TTC549 (cell line): ENCODE data around the gene FAM174C.

Experiments
- FAIRE-seq: peaks from 2 replicates; lab custom pipeline; 2012; peaks lifted over from hg19 to GRCh38; lab: Jason Lieb, UNC

FAM174C gene

DNA sequence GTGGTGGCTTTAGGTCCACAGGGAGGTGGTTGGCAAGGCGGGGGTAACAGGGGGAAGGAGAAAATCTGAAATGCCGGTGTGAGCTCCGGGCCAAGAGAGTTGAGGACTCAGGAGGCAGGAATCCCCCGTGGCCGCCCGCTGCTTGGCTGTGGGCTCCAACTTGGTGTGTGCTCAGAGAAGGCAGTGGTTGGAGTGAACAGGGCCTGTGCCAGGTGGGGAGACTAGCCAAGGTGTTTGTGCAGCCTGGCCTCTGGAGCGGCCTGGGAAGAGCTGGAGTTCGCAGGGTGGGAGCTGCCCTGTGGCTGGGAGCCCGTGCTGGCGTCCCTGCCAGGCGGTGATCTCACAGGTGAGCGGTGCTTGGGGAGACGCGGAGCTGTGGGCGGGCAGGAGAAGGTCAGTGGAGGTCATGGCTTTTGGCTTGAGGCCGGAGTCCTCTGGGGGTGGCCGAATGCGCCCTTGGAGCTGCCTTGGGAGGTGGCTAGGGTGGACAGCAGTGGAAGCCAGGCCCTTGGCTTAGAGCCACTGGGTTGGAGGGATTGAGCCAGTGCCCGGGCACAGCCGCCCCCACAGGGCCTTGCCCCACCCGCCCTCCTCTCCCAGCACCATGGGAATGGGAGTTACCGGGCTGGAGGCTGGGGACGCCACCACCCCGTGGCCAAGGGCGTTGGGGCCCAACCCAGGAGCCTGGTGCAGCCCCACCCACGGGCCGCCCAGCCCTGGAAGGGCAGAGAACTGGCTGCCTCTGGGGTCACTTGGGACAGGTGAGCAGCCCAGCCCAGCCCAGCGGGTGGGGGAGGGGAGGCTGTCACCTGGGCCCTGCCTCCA lies 13.3 kb upstream of the FAM174C start:
- no peak for FAIRE-seq

DNA sequence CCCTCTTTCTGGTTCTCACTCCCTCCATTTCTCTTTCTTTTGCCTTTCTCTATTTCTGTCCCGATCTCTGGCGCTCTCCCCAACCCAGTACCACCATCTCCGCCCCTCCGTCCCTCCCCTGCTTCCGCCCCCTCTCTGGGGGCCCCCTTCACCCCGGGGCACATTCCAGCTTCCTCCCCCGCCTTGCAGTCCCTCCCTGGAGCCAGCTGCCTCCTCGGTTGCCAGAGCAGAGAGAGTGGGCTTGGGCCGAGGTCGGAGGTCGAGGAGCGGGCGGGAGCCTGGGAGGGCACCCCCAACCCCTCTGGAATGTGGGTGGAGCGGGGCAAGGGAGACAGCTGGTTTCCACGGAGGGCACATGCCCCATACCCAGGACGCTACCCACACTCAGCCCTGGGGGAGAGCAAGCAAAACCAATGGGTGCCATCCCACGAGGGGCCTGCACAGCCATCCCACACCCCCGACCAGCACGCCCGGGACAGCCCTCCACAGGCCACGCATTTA lies 12.7 kb upstream of the FAM174C start:
- FAIRE-seq = no peak

DNA sequence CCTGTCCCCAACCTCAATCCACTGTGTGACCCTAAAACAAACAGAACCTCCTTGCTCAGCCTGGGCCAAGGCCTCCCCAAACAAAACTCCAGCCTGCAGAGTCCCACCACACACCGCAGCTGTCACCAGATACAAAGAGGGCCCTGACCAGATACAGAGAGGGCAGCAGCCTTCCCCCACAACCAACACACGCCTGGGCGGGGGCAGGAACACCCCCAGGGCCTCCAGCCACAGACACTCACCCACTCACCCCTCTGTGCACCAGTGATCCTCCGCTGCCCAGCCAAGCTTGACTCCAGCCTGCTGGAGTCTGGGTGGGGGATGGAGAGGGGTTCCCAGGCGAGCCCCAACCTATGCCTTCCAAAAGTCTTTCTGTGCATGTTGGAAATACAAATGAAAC lies 12.1 kb upstream of the FAM174C start:
- no peak for FAIRE-seq

DNA sequence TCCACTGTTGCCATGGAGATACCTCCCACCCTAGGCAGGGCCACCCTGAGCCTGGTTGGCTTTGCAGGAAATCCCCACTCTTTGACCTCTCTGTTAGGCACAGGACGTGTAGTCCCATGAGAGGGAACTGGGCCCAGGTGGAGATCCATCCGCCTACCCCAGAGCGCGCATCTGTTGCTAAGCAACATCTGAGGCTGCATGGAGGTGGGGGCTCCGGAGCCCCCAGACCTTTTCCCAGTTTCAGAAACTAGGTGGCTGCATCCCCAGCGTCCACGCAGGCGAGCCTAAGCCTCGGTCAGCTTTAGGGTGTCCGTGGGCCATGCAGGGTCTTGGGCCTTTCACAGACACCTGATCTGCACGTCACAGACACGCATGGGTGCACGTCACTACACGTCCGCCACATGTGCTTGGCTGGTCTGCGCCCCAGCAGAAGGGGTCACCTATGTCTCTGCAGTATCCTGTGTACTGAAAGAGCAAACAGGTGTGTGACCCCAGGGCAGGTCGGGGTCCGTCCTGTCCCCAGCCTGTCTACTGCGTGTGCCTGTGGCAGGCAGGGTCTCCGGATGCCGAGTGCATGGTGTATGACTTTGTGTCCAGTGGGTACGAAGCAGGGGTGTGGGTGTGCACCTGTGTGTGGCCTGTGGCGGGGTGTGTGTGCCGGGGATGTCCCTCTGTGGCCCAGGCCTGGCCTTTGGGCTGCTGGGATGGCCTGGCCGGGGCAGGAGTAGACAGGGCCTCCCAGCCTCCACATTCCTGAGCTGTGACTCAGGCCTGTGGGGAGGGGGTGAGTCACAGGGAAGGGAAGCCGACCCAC lies 10.3 kb upstream of the FAM174C start:
- FAIRE-seq = no peak

DNA sequence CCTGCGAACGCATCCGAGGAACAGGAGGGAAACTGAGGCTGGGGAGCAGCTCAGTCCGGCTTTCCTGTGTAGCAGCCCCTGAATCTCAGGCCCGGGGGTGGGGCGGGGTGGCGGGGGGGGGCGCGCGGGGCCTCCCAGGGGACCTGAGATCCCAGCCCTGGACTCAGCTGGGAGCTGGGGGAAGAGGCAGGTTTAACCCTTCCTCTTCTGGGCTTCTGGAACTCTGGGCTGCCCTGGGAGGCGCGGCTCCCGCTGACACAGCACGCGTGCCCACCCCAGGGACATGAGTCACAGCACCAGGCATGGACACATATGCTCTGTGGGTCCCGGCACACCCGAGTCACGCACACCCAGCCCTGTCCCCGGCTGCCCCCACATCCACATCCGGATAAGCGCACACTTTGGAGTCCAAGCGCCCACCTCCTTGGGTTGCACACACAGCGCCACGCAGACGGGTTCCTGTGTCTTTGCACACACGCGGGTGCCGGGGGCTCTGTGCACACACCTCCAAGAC lies 9.7 kb upstream of the FAM174C start:
- no peak for FAIRE-seq

DNA sequence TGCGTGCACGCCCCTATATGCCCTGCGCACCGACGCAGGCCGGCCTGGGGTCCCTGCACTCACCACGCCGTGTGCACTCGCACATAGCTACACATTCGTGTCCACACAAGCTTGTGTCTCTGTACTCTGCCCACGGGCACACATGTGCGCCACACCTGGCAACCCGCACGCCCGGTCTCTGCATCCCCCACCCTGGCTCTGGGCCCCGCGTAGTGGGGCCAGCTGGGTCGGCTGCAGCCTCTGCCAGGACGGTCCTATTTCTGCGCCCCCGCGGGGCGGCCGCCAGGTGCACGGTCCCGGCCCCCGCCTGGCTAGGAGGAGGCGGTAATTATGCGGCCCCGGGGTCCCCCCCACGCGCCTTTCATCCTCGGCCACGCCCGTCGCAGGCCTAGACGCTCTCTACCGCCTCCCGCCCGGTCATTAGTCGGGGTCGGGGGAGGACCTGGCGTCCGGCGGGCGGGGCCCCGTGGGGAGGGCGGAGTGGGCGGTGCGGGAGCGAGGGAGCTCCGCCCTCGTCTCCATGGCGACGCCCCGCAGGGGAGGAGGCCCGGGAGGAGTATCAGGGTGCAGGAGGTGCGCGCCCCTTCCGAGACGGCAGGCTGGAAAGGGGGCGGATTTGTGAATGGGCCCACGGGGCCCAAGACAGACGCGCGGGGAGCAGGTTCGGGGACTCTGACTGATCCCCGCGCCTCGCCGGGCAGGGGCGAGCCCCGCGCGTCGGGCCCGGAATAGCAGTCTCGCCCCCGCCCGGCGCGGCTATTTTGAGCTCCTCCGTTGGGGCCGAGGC lies 9.0 kb upstream of the FAM174C start:
- FAIRE-seq = no peak

DNA sequence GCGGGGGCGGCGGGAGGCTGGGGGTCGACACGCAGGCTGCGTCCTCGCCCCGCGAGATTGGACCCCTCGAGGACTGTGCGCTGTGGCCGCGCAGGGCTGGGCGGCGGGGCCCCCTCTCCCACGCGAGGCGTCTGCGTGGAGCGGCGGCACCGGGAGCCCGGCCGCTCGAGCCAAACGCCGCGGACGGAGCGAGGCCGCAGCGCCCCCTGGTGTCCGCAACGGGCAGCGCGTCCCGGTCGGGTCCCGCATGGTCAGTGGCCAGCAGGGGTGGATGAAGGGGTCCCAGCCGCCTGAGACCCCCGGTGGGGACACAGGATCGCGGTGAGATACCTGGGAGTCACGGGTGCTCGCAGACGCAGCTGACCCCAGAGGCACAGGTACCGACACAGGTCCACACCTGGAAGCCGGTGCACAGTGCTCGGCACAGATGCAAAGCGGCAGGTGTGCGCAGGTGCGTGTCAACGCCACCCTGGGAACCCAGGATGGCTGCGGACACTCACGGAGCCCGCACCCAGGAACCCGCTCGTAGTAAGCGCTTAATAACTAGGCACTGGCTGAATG lies 8.3 kb upstream of the FAM174C start:
- FAIRE-seq = no peak

DNA sequence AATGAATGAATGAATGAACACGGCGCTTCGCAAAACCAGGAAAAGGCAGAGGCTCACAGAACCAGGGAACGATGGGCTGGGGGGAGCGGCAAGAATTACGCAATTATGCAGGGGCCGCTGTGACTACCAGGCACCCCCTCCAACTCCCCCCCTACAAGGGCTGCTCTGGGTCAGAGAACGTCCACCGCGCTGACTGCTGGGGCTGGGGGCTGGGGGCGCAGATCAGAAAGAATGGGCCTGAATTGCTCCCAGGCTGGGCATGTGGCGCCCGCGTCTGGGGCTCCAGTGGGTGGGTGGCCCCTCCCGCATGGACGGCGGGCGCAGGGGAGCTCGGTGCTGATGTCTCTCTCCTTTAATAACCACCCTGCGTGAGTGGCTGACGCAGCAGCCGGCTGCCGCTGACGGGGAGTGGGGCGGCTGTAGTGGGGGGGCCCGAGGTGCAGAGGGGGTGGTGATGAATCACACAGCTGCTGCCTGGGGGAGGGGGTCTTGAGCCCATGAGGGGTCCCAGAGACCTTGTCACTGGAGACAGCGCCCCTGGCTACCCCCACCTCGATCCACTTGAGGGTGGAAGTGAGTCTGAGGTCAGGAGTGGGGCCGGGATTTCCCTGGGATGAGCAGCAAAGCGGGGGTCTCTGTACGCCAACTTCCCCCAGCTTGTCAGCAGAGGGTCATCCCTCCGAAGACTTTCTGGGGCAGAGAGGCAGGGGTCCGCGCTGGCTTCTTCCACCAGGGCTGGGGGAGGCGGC lies 7.7 kb upstream of the FAM174C start:
- FAIRE-seq = no peak

DNA sequence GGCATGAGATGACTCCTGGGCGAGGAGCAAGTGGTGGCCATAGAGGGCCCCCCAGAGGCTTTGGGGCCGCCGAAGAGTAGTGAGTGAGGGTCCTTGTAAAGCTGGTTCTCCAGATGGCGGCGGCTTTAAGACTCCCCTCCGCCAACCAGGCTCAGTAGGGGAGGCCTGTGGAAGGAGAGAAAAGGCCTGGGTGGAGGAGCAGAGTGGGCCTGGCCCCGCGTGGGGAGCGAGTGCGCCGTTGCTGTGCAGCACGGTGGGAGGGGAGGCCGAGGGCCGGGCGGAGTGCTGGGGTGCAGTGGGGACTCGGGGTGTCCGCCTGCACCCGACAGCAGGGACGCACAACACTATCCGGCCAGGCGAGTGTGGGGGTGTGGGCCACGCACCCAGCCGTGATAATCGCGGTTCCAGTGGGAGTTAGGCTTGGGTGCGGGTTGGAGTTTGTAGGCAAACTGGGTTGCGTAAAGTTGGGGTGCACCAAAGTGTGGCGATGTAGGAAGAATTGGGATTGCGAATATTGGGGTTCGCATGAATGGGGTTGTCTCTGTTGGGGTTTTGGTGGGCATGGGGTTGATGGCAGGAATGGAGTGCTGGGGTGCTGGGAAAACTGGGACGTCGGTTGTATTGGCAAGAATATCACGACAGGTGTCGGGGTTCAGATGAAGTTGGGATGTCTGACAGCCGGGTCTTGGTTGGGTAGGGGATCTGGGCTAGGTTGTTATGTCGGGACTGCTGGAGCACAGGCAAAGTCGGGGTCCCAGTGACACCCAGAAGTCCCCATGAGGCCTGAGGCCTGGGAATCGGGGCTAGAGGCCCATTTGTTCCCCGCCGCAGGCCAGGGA lies 6.9 kb upstream of the FAM174C start:
- FAIRE-seq = no peak

DNA sequence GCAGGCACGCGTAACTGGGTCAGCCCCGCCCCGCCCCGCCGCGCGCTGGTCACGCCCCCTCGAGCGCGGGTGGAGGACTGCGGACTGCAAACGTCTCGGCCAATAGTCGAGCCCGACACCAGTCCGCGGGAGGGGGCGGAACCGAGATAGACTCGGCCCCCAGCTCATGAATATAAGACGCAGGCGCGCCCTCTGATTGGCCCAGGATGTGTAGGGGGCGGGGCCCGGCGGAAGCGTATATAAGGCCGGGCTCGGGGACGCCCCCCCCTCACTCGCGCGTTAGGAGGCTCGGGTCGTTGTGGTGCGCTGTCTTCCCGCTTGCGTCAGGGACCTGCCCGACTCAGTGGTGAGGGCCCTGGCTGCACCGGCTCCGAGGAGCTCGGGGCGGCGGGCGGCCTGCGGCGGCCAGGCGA lies 6.3 kb upstream of the FAM174C start, which contains the start of gene CIRBP:
Gene CIRBP (plus strand): TSS at position 268 of the 413 bp plus-strand sequence. CDS start 1,602 bp downstream, outside the sequence.
- FAIRE-seq = peak; percentile 80

DNA sequence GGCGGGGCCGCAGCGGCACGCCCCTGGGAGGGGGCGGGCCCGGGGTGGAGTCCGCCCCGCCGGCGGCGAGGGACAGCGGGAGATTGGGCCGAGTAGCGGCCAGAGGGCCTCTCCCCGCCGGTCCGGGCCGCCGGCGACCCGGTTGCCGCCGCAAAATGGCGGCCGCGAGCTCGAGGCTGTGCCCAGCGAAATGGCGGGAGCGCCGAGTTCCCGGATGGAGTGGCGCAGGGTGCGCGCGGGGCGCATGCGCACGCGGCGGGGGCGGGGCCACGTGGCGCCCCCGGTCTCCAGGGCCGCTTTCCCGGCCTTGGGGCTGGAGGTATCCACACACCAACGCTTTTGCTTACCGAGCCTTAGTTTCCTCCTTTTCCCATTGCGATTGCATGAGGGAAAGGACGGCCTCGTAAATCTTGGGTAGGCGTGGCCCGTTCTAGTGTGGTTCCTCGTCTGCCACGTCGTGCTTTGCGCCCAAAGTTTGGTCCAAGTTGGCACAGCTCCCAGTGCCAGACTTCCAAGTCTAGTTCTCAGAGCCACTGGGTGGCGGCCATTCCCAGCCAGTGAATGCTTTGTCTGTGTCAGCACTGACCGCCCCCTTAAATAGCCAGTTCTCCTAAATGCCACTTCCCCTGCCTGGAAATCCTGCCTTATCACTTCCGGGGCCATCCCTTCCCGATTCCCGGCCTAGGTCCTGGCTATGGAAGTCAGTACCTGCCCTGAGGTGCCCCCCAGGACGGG lies 5.7 kb upstream of the FAM174C start:
- no peak for FAIRE-seq

DNA sequence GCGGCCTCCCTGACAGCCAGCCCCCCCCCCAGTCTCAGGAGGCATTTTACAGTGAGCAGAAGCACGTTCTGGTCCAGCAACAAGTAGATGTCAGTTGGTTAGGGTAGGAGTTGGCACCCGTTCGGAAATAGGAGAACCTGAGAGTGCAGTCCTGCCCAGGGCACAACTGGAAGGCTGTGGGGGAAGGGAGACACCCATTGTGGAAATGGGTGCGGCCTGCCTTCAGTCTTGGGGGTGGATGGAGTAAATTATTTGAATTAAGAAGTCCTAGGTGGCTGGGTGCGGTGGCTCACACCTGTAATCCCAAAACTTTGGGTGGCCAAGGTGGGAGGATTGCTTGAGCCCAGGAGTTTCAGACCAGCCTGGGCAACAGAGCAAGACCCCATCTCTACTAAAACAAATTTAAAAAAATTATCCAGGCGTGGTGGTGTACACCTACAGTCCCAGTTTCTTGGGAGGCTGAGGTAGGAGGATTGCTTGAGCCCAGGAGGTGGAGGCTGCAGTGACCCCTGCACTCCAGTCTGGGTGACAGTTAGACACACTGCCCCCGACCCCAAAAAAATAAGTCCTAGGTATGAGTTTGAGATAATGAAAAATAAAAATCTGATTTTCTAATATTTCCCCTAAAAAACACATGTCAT lies 5.0 kb upstream of the FAM174C start:
- no peak for FAIRE-seq

DNA sequence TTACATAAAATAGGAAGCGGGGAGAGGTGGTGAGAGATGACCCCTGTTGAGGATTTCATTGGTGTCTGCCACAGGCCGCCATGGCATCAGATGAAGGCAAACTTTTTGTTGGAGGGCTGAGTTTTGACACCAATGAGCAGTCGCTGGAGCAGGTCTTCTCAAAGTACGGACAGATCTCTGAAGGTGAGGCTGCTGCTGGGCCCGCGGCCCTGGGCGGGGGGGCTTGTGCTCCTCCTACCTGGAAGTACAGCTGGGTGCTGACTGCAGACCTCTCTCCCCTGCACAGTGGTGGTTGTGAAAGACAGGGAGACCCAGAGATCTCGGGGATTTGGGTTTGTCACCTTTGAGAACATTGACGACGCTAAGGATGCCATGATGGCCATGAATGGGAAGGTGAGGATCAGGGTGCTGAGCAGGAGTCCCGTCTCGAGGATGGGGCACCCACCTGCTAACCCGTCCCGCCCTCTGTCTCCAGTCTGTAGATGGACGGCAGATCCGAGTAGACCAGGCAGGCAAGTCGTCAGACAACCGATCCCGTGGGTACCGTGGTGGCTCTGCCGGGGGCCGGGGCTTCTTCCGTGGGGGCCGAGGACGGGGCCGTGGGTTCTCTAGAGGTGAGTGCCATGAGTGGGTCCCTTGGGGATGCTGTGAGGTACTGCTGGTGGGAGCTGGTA lies 4.3 kb upstream of the FAM174C start:
- no peak for FAIRE-seq

DNA sequence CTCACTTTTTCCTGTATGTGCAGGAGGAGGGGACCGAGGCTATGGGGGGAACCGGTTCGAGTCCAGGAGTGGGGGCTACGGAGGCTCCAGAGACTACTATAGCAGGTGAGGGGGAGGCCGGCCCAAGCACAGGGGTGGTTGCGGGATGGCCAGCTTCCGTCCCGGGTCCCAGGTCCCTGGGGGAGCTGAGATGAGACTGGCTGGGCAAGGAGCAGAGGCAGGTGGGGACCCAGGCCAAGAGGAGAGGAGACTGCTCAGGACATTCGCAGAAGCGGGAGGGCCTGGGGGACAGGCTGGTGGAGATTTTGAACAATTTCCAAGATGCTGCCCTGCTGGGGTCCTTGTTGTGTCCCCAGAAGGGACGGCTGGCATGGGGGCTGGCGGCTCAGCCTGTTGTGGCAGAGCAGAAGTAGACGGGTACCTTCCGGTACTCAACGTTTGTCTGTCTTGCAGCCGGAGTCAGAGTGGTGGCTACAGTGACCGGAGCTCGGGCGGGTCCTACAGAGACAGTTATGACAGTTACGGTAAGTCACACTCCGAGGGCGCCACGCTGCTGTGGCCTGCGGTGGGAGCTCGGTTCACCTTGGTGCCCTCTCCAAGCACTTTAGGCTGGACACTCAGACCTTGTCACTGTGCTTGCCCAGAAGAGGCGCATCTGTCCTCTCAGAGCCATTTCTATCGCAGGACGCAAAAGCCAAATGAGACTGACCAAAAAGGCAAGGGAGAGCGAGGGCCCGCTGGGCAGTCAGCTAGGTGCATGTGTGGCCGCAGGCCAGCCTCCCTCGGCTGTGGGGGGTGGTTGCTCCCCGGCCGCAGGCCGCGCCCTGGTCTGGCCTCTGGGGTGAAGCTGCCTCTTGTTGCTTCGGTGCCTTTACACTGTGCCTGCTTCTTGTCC lies 3.6 kb upstream of the FAM174C start:
- no peak for FAIRE-seq

DNA sequence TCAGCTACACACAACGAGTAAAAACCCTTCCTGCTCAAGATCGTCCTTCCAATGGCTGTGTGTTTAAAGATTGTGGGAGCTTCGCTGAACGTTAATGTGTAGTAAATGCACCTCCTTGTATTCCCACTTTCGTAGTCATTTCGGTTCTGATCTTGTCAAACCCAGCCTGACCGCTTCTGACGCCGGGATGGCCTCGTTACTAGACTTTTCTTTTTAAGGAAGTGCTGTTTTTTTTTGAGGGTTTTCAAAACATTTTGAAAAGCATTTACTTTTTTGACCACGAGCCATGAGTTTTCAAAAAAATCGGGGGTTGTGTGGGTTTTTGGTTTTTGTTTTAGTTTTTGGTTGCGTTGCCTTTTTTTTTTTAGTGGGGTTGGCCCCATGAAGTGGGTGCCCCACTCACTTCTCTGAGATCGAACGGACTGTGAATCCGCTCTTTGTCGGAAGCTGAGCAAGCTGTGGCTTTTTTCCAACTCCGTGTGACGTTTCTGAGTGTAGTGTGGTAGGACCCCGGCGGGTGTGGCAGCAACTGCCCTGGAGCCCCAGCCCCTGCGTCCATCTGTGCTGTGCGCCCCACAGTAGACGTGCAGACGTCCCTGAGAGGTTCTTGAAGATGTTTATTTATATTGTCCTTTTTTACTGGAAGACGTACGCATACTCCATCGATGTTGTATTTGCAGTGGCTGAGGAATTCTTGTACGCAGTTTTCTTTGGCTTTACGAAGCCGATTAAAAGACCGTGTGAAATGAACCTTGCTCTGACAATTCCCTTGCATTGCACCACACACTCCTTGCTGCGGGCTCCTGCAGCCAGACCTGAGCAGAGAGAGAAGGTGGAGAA lies 2.7 kb upstream of the FAM174C start:
- no peak for FAIRE-seq

DNA sequence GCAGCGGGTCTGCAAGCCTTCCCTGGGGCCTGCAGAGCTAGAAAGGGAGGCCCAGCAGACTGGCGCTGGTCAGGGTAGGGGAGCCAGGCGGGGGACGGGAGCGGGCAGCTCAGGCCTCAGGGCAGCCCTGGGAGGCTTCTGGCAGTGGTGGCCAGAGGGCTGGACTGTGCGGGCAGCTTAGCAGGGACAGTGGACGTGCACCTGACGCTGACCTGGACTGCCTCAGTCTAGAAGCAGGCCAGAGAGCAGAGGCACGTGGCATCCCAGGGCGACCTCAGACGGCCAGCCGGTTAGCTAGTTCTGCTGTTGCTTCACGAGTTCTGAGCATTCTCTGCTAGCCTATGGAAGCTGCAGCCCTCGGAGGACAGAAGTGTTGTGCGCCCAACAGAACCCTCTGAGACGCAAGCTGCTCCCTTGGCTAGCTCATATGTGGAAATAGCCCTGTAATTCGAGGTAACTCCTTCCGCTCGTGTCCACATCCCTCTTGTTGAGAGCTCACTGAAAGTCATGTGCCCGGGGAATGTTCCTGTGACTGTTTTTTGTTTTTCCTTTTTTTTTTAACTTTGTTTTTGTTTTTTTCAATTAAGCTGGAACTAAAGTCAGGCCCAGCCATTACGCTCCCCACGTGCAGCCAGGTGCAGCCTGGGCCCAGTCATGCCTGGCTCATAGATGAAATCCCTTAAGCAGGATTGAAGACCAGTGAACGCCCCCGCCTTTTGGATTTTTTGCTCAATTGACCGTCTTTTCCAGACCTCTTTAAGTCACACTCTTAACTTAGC lies 1.9 kb upstream of the FAM174C start:
- no peak for FAIRE-seq
